GM23248 (cell line): ENCODE results near the gene GNAI1.

Experiments
- EZH2 ChIP-seq: fragments of 200-600 bp; sonication (generic); IDR thresholded peaks from 2 replicates; pipeline ENCODE4 v1.6.1; 2018; ENCODE audit warnings: antibody characterized with exemption, mild to moderate bottlenecking; ENCODE audit not compliant: insufficient read depth, poor library complexity, severe bottlenecking
- EZH2phosphoT487 ChIP-seq: fragments of 200-600 bp; sonication (generic); IDR thresholded peaks from 2 replicates; pipeline ENCODE4 v1.6.1; 2018; ENCODE audit warnings: antibody characterized with exemption, moderate library complexity, mild to moderate bottlenecking, low read depth; ENCODE audit not compliant: insufficient read depth

DNA sequence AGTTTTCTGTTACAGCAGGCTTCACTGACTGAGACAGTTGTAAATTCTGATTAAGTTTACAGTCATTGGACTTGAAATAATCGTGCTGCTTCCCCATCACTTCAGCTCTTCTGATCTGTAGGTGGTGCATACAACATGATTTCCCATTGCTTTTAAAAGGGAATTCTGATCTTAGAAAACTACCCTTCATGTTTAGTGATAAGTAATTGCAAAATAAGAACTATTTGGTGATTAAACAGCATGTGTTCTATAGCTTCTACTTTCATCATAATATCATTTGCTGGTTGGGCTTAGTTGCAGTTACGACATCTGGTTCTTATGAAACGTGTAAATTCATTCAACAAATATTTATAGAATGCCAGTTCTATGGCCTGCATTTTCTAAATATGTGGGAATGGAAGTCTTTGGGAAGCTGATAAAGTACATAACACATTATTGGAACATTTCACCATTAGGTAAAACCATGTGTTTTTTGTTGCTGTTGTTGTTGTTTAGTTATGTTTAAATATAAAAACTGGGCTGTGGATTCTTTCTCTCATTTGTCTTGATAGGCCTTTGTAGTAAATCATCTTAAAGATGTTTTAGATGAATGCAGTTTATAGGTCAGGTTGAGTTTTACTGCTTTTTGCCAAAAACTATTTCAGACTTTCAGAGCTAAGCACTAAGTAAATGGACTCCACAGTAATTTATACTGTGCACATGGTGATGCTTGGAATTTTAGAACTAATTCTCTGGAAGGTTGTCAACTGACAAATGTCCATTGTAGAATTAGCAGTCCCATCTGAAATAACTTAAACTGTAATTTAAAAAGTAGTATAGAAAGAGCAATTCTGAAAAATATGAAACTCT, 13.1 kb downstream of the GNAI1 start:
- TF ChIP-seq EZH2phosphoT487 (no peak), EZH2 (no peak)
